HEK293 (cell line): ENCODE results near the gene OR2Y1.

Source experiments
- BCL11A ChIP-seq: fragments of 450-650 bp; formaldehyde crosslinking; IDR thresholded peaks from 2 replicates; pipeline ENCODE4 v1.5.1; 2016; ENCODE audit warnings: low read depth, missing biosample characterization, missing genetic modification characterization
- ZBTB21 ChIP-seq: fragments of 450-650 bp; formaldehyde crosslinking; IDR thresholded peaks from 2 replicates; pipeline ENCODE4 v1.5.1; 2017; ENCODE audit warnings: missing biosample characterization, missing genetic modification characterization
- ZNF146 ChIP-seq: fragments of 450-650 bp; formaldehyde crosslinking; IDR thresholded peaks from 2 replicates; pipeline ENCODE4 v1.5.1; 2016; ENCODE audit warnings: missing biosample characterization, missing genetic modification characterization
- ZNF174 ChIP-seq: fragments of 450-650 bp; formaldehyde crosslinking; IDR thresholded peaks from 2 replicates; pipeline ENCODE4 v1.5.0; 2017; ENCODE audit warnings: missing biosample characterization, mild to moderate bottlenecking, missing genetic modification characterization
- ZNF19 ChIP-seq: fragments of 450-650 bp; formaldehyde crosslinking; IDR thresholded peaks from 2 replicates; pipeline ENCODE4; 2016; ENCODE audit warnings: missing biosample characterization, missing genetic modification characterization, low read depth
- ZNF221 ChIP-seq: fragments of 450-650 bp; formaldehyde crosslinking; IDR thresholded peaks from 2 replicates; pipeline ENCODE4 v1.5.1; 2017; ENCODE audit warnings: missing biosample characterization, missing genetic modification characterization, borderline replicate concordance
- ZNF433 ChIP-seq: fragments of 450-650 bp; formaldehyde crosslinking; IDR thresholded peaks from 2 replicates; pipeline ENCODE4 v1.5.1; 2016; ENCODE audit warnings: missing biosample characterization, missing genetic modification characterization, low read depth
- ZSCAN30 ChIP-seq: fragments of 450-650 bp; IDR thresholded peaks from 2 replicates; pipeline ENCODE4 v1.5.1; 2018; ENCODE audit warnings: missing biosample characterization, mild to moderate bottlenecking, missing genetic modification characterization, moderate library complexity
- TF ChIP-seq, protein P1 (sequence below): fragments of 450-650 bp; formaldehyde crosslinking; IDR thresholded peaks from 2 replicates; pipeline ENCODE4 v1.5.1; 2016; ENCODE audit warnings: missing biosample characterization, missing genetic modification characterization
- TF ChIP-seq, protein P2 (sequence below): fragments of 450-650 bp; formaldehyde crosslinking; IDR thresholded peaks from 2 replicates; pipeline ENCODE4 v1.5.1; 2016; ENCODE audit warnings: missing biosample characterization, missing genetic modification characterization

DNA sequence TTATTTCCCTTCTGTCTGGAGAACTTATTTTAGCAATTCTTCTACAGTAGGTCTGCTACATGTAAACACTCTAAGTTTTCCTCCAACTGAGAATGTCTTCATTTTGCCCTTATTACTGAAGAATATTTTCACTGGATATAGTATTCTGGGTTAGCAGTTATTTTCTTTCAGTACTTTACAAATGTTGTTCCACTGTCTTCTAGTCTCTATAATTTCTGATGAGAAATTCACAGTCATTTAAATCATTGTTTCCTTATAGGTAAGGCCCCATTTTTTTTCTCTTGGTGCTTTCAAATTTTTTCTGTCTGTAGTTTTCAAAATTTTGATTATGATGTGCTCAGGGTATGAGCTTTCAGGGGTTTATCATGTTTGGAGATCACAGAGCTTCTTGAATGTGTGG, 32.0 kb upstream of the OR2Y1 start:
- TF ChIP-seq, protein P1, sequence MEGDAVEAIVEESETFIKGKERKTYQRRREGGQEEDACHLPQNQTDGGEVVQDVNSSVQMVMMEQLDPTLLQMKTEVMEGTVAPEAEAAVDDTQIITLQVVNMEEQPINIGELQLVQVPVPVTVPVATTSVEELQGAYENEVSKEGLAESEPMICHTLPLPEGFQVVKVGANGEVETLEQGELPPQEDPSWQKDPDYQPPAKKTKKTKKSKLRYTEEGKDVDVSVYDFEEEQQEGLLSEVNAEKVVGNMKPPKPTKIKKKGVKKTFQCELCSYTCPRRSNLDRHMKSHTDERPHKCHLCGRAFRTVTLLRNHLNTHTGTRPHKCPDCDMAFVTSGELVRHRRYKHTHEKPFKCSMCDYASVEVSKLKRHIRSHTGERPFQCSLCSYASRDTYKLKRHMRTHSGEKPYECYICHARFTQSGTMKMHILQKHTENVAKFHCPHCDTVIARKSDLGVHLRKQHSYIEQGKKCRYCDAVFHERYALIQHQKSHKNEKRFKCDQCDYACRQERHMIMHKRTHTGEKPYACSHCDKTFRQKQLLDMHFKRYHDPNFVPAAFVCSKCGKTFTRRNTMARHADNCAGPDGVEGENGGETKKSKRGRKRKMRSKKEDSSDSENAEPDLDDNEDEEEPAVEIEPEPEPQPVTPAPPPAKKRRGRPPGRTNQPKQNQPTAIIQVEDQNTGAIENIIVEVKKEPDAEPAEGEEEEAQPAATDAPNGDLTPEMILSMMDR = no peak
- no peak for TF ChIP-seq ZSCAN30 (tag by site-specific recombination)
- no peak for TF ChIP-seq BCL11A
- TF ChIP-seq ZNF221 (tag by site-specific recombination) = no peak
- no peak for TF ChIP-seq ZBTB21
- no peak for TF ChIP-seq ZNF19 (tag by site-specific recombination)
- no peak for TF ChIP-seq ZNF433 (tag by site-specific recombination)
- no peak for TF ChIP-seq ZNF146 (tag by site-specific recombination)
- TF ChIP-seq ZNF174 (tag by site-specific recombination) = no peak
- TF ChIP-seq, protein P2, sequence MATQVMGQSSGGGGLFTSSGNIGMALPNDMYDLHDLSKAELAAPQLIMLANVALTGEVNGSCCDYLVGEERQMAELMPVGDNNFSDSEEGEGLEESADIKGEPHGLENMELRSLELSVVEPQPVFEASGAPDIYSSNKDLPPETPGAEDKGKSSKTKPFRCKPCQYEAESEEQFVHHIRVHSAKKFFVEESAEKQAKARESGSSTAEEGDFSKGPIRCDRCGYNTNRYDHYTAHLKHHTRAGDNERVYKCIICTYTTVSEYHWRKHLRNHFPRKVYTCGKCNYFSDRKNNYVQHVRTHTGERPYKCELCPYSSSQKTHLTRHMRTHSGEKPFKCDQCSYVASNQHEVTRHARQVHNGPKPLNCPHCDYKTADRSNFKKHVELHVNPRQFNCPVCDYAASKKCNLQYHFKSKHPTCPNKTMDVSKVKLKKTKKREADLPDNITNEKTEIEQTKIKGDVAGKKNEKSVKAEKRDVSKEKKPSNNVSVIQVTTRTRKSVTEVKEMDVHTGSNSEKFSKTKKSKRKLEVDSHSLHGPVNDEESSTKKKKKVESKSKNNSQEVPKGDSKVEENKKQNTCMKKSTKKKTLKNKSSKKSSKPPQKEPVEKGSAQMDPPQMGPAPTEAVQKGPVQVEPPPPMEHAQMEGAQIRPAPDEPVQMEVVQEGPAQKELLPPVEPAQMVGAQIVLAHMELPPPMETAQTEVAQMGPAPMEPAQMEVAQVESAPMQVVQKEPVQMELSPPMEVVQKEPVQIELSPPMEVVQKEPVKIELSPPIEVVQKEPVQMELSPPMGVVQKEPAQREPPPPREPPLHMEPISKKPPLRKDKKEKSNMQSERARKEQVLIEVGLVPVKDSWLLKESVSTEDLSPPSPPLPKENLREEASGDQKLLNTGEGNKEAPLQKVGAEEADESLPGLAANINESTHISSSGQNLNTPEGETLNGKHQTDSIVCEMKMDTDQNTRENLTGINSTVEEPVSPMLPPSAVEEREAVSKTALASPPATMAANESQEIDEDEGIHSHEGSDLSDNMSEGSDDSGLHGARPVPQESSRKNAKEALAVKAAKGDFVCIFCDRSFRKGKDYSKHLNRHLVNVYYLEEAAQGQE (tag by site-specific recombination) = no peak
